DMS 273 (cell line): ENCODE results near the gene SPPL3.
A peak's percentile ranks its signal among the peaks of the same experiment; 100 is the strongest.
"Not testable (repeated sequence)": the region's sequence is repeated elsewhere in the genome, so short reads cannot be mapped to it uniquely, and the experiment has no call there.

Experiments
- DNase-seq: peaks from one replicate; lab custom pipeline; 2025; ENCODE audit not compliant: unreplicated experiment; lab: John Stamatoyannopoulos, UW

Gene SPPL3

GRCh38 chr12:120754792-120755191 is 149.4 kb downstream of the SPPL3 start:
- no peak for DNase-seq

- no peak for DNase-seq
Observed at GRCh38 chr12:120751389-120751788, 152.8 kb downstream of the SPPL3 start.

- no peak for DNase-seq
Observed at GRCh38 chr12:120750806-120751205, 153.4 kb downstream of the SPPL3 start.

- DNase-seq = no peak
Observed at GRCh38 chr12:120749256-120749655, 154.9 kb downstream of the SPPL3 start.

- no peak for DNase-seq
Observed at GRCh38 chr12:120748242-120748641, 155.9 kb downstream of the SPPL3 start.

GRCh38 chr12:120744922-120745493 is 159.2 kb downstream of the SPPL3 start:
- DNase-seq = no peak

- DNase-seq = peak; percentile 46
Observed at GRCh38 chr12:120741476-120742421, 162.4 kb downstream of the SPPL3 start.

GRCh38 chr12:120740871-120741270 is 163.3 kb downstream of the SPPL3 start:
- no peak for DNase-seq

GRCh38 chr12:120739821-120740613 is 164.1 kb downstream of the SPPL3 start:
- DNase-seq = no peak

- no peak for DNase-seq
Observed at GRCh38 chr12:120739031-120739762, 165.0 kb downstream of the SPPL3 start.

- DNase-seq = no peak
Observed at GRCh38 chr12:120738252-120739030, 165.7 kb downstream of the SPPL3 start.

GRCh38 chr12:120737557-120738251 is 166.5 kb downstream of the SPPL3 start:
- DNase-seq = peak; percentile 69

GRCh38 chr12:120736404-120737331 is 167.5 kb downstream of the SPPL3 start:
- no peak for DNase-seq

GRCh38 chr12:120735181-120735580 is 169.0 kb downstream of the SPPL3 start:
- DNase-seq = no peak

- no peak for DNase-seq
Observed at GRCh38 chr12:120734210-120734609, 169.9 kb downstream of the SPPL3 start.

GRCh38 chr12:120733574-120733973 is 170.6 kb downstream of the SPPL3 start:
- no peak for DNase-seq

- DNase-seq = not testable (repeated sequence)
Observed at GRCh38 chr12:120732198-120732597, 172.0 kb downstream of the SPPL3 start.

- no peak for DNase-seq
Observed at GRCh38 chr12:120726961-120727360, 177.2 kb downstream of the SPPL3 start.

- DNase-seq = no peak
Observed at GRCh38 chr12:120726510-120726793, 177.7 kb downstream of the SPPL3 start.
